Measurements from ENCODE around the gene S100Z.

GRCh38 chr5:76953551-76954382, 104.0 kb downstream of the S100Z start:
- TF ChIP-seq CTCF (IDR thresholded peaks at IDR 0.05) (no peak), POLR2A (IDR thresholded peaks at IDR 0.05) (no peak), EP300 (IDR thresholded peaks at IDR 0.05) (no peak)
